CD4-positive, alpha-beta T cell (primary cell): ENCODE results near the gene FHDC1. TPM values are rescaled to one million over a fixed set of nuclear protein-coding genes. Genes with fewer than 3 reads are reported as not detected.
"Not testable (repeated sequence)": the region's sequence is repeated elsewhere in the genome, so short reads cannot be mapped to it uniquely, and the experiment has no call there.

Experiments used
- ATAC-seq: fragments of 200-7000 bp; cut with Tn5 transposase; one replicate; pipeline ENCODE4 v1.10.0; 2022; ENCODE audit warnings: mild to moderate bottlenecking; ENCODE audit not compliant: poor library complexity
- CTCF ChIA-PET: fragments of 350-600 bp; sonication (Branson Sonifier 250); formaldehyde crosslinking; loops from one replicate; lab custom pipeline; 2021; ENCODE audit warnings: antibody characterized with exemption, inconsistent platforms; lab: Charles Lee
- POLR2A ChIA-PET: fragments of 350-600 bp; sonication (Branson Sonifier 250); formaldehyde crosslinking; loops from one replicate; lab custom pipeline; 2021; ENCODE audit warnings: antibody characterized with exemption, inconsistent platforms; lab: Charles Lee
- DNase-seq, 14 experiments: peaks; one replicate each; pipeline ENCODE4 v3.0.0-alpha.2; 2013 to 2020; ENCODE audit warnings: mixed read lengths in 2 of 14
- H3K27ac ChIP-seq, 2 donors: one replicate each; pipeline versions ENCODE4 v1.5.1 to v1.7.0; 2013; ENCODE audit warnings: low read length in 2 of 2, low read depth in 1 of 2, mild to moderate bottlenecking in 1 of 2
- H3K27me3 ChIP-seq, 2 experiments: 1 replicate in 1 of 2; 2 replicates in 1 of 2; pipeline versions ENCODE4 v1.6.1 to v1.7.0; 2013; ENCODE audit warnings: low read length in 2 of 2, control low read depth in 1 of 2, mild to moderate bottlenecking in 1 of 2, moderate library complexity in 1 of 2; ENCODE audit not compliant: insufficient read depth in 2 of 2, control insufficient read depth in 1 of 2
- H3K36me3 ChIP-seq: one replicate; pipeline ENCODE4 v1.6.1; 2013; ENCODE audit warnings: low read length, control low read depth; ENCODE audit not compliant: insufficient read depth
- H3K4me1 ChIP-seq: one replicate; pipeline ENCODE4 v1.6.1; 2013; ENCODE audit warnings: low read length, control low read depth; ENCODE audit not compliant: insufficient read depth
- H3K4me3 ChIP-seq: one replicate; pipeline ENCODE4 v1.5.1; 2013; ENCODE audit warnings: mild to moderate bottlenecking, low read length, moderate library complexity
- H3K9me3 ChIP-seq, 2 experiments: 1 replicate in 1 of 2; 2 replicates in 1 of 2; pipeline versions ENCODE4 v1.6.1 to v1.7.0; 2013; ENCODE audit warnings: low read length in 2 of 2, mild to moderate bottlenecking in 2 of 2, control low read depth in 1 of 2, moderate library complexity in 1 of 2; ENCODE audit not compliant: control insufficient read depth in 1 of 2, insufficient read depth in 1 of 2
- H3K27ac Mint-ChIP-seq: one replicate; pipeline ENCODE4 v1.8.0; 2020; ENCODE audit warnings: mixed read lengths
- H3K27me3 Mint-ChIP-seq: one replicate; pipeline ENCODE4 v1.8.0; 2021; ENCODE audit warnings: mixed read lengths
- H3K36me3 Mint-ChIP-seq: one replicate; pipeline ENCODE4 v1.8.0; 2021; ENCODE audit warnings: low read depth, mixed read lengths
- H3K4me1 Mint-ChIP-seq: one replicate; pipeline ENCODE4 v1.8.0; 2021; ENCODE audit warnings: low read depth, mixed read lengths
- H3K4me3 Mint-ChIP-seq: one replicate; pipeline ENCODE4 v1.8.0; 2020; ENCODE audit warnings: mild to moderate bottlenecking, mixed read lengths
- H3K9me3 Mint-ChIP-seq: one replicate; pipeline ENCODE4 v1.8.0; 2020; ENCODE audit warnings: mixed read lengths
- CTCF ChIP-seq: fragments of 200-600 bp; IDR thresholded peaks from one replicate; pipeline ENCODE4 v1.8.0; 2022; ENCODE audit warnings: antibody characterized with exemption, mild to moderate bottlenecking
- intact Hi-C, 2 experiments: fragments of 100-400 bp; cut with DNase I in 1 of 2; cut with micrococcal nuclease in 1 of 2; formaldehyde crosslinking; loops; one replicate each; pipeline versions ENCODE4 v1.15.1 to v1.9.0; 2023 to 2025; cut with DNase I, micrococcal nuclease
- total RNA-seq, 174 experiments: library from RNA in 2 of 174; stranded (reverse) in 2 of 174; gene quantifications; one replicate each; pipeline ENCODE4 v1.2.3 and lab custom pipeline; 2021 to 2026

FHDC1 gene
- total RNA-seq, 2 experiments from 2014 or later: 0.03 TPM; not detected in 1

DNA sequence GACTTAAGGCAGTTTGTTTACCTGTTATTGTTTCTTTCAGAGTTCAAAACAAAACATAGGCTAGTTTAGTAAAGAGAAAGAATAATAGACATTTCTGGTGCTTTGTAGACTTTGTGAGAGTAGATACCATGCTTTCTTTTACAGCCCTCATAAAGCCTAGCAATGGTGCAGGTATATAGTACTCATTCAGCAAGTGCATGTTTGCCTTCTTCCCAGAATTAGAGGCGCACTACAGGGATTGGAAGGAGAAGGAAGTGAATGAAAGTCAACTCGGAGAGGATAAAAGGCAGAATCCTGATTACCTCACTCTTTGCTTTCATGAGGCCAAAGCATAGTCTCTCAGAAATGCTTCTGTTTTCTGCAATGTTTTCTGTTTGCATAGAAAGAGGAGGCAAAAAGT lies 43.1 kb upstream of the FHDC1 start:
- no peak for TF ChIP-seq CTCF
- no peaks in the 10 kb centered on the region for H3K9me3 ChIP-seq
- H3K36me3 ChIP-seq: no peaks in the 10 kb centered on the region
- no peaks in the 10 kb centered on the region for H3K4me1 ChIP-seq
- intact Hi-C loops: no loop called here
- H3K4me3 Mint-ChIP-seq: no peak overlapping the region
- no peak overlapping the region for H3K27ac Mint-ChIP-seq
- ChIA-PET CTCF (no interaction called here), POLR2A (no interaction called here)
- H3K4me1 Mint-ChIP-seq: no peaks in the 10 kb centered on the region
- H3K27me3 ChIP-seq: no peaks in the 10 kb centered on the region
- H3K27ac ChIP-seq: no peak overlapping the region
- H3K27me3 Mint-ChIP-seq: no peaks in the 10 kb centered on the region
- no peak for ATAC-seq
- no peak for DNase-seq
- H3K9me3 Mint-ChIP-seq: no peaks in the 10 kb centered on the region
- no peak overlapping the region for H3K4me3 ChIP-seq
- H3K36me3 Mint-ChIP-seq: peaks cover 52% of the 10 kb centered on the region

DNA sequence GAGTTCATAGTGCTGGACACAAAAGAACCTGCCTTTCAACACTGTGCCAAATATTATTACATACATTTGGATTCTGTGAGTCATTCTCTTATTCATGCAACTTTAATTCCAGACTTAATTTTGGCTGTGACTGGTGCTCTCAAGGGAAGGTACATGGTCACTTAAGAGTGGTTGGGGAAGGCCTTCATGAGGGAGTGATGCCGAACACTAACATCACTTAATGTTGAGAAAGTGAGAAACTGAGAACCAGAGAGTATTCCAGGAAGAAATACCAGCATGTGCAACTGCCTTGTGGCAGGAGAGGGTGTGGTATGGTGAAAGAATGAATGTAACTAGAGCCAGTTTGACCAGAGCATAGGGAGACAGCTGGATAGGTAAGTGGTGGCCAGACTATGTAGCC lies 41.5 kb upstream of the FHDC1 start:
- Mint-ChIP-seq H3K36me3 (peaks cover 47% of the 10 kb centered on the region), H3K4me3 (no peak overlapping the region), H3K27me3 (no peaks in the 10 kb centered on the region), H3K27ac (no peak overlapping the region), H3K9me3 (no peaks in the 10 kb centered on the region), H3K4me1 (no peaks in the 10 kb centered on the region)
- no peak for ATAC-seq
- no peaks in the 10 kb centered on the region for H3K27me3 ChIP-seq
- H3K4me1 ChIP-seq: no peaks in the 10 kb centered on the region
- no peak overlapping the region for H3K4me3 ChIP-seq
- ChIA-PET POLR2A (no interaction called here), CTCF (interaction anchor here (1.1 kb wide), 1 partner anchor 27 kb away, joined by 3 read pairs; no protein-coding TSS in a partner anchor)
- no peaks in the 10 kb centered on the region for H3K36me3 ChIP-seq
- H3K27ac ChIP-seq: no peak overlapping the region
- no peak for TF ChIP-seq CTCF
- DNase-seq: no peak
- no peaks in the 10 kb centered on the region for H3K9me3 ChIP-seq
- intact Hi-C loops: no loop called here

DNA sequence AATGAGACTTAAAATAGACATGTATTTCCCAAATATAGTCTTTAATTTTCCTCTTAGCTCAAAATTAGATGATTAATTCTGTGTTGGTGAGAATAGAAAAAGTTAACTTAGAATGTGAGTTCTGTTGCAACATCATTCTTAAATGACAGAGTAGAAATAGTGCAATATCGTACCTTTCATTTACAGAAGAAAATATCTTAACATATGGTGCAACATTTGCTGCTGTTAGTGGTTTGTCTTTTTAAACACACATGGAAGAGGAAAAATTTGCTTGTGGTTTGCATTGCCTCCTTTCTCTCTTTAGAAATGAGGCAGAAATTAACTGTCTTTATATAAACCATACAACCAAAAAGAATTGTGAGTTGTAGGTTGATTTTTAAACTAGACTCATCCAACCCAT lies 39.3 kb upstream of the FHDC1 start:
- Histone ChIP-seq H3K27ac (no peak overlapping the region), H3K27me3 (no peaks in the 10 kb centered on the region), H3K4me1 (no peaks in the 10 kb centered on the region), H3K4me3 (no peak overlapping the region), H3K9me3 (no peaks in the 10 kb centered on the region), H3K36me3 (no peaks in the 10 kb centered on the region)
- CTCF ChIA-PET: no interaction called here
- H3K4me1 Mint-ChIP-seq: no peaks in the 10 kb centered on the region
- no peaks in the 10 kb centered on the region for H3K9me3 Mint-ChIP-seq
- no peaks in the 10 kb centered on the region for H3K27me3 Mint-ChIP-seq
- no peak for TF ChIP-seq CTCF
- DNase-seq: no peak
- POLR2A ChIA-PET: no interaction called here
- intact Hi-C loops: no loop called here
- no peak for ATAC-seq
- H3K27ac Mint-ChIP-seq: no peak overlapping the region
- H3K36me3 Mint-ChIP-seq: peaks cover 29% of the 10 kb centered on the region
- no peak overlapping the region for H3K4me3 Mint-ChIP-seq

DNA sequence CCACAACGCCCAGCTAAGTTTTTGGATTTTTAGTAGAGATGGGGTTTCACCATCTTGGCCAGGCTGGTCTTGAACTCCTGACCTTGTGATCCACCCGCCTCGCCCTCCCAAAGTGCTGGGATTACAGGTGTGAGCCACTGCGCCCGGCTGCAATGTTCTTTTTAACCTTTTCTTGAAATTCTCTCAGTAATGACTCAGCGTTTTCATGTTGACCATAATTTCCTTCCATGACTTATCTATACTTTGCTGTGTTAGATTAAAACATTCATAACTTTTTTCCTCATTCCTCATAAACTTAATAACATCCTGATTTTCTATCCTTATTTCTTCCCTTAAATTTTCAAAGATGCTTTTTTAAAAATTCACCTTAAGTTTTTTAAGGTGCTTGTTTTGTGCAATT lies 38.0 kb upstream of the FHDC1 start:
- H3K27ac ChIP-seq, H3K4me1 ChIP-seq, POLR2A ChIA-PET, intact Hi-C loops, H3K4me3 Mint-ChIP-seq, H3K4me3 ChIP-seq, DNase-seq, H3K27me3 ChIP-seq, H3K4me1 Mint-ChIP-seq, ATAC-seq, H3K27me3 Mint-ChIP-seq, H3K9me3 Mint-ChIP-seq, H3K9me3 ChIP-seq, H3K27ac Mint-ChIP-seq, CTCF ChIA-PET, H3K36me3 ChIP-seq: not testable (repeated sequence)
- peaks cover 16% of the 10 kb centered on the region for H3K36me3 Mint-ChIP-seq
